KMS-11 (cell line): ENCODE results near the gene TMEM245.
A peak's percentile ranks its signal among the peaks of the same experiment; 100 is the strongest.
"Not testable (repeated sequence)": the region's sequence is repeated elsewhere in the genome, so short reads cannot be mapped to it uniquely, and the experiment has no call there.

Experiments used
- H2AFZ ChIP-seq: fragments of 200-600 bp; sonication (generic); 2 replicates; pipeline ENCODE4 v1.6.1; 2016; ENCODE audit warnings: antibody characterized with exemption, mixed run types, low read depth
- H3K27ac ChIP-seq: fragments of 200-600 bp; sonication (generic); 2 replicates; pipeline ENCODE4 v1.6.1; 2016; ENCODE audit warnings: mild to moderate bottlenecking, mixed run types
- H3K27me3 ChIP-seq: fragments of 200-600 bp; sonication (generic); 2 replicates; pipeline ENCODE4 v1.6.1; 2017; ENCODE audit warnings: mild to moderate bottlenecking, low read depth, mixed run types, moderate library complexity; ENCODE audit not compliant: insufficient read depth
- H3K36me3 ChIP-seq: fragments of 200-600 bp; sonication (generic); 2 replicates; pipeline ENCODE4 v1.6.1; 2017; ENCODE audit warnings: mild to moderate bottlenecking, mixed run types; ENCODE audit not compliant: insufficient read depth
- H3K4me1 ChIP-seq: fragments of 200-600 bp; sonication (generic); 2 replicates; pipeline ENCODE4 v1.6.1; 2016; ENCODE audit warnings: mild to moderate bottlenecking, low read depth, mixed run types; ENCODE audit not compliant: poor library complexity, severe bottlenecking
- H3K4me2 ChIP-seq: fragments of 200-600 bp; sonication (generic); 2 replicates; pipeline ENCODE4 v1.7.0; 2016; ENCODE audit warnings: mild to moderate bottlenecking, mixed run types
- H3K4me3 ChIP-seq: fragments of 200-600 bp; sonication (generic); IDR thresholded peaks from 2 replicates; pipeline ENCODE4 v1.6.1; 2017; ENCODE audit warnings: low read depth, low read length, mixed read lengths; ENCODE audit not compliant: insufficient read depth
- H3K79me2 ChIP-seq: fragments of 200-600 bp; sonication (generic); 2 replicates; pipeline ENCODE4 v1.6.1; 2016; ENCODE audit warnings: low read depth, mixed run types; ENCODE audit not compliant: insufficient read depth
- H3K9ac ChIP-seq: fragments of 200-600 bp; sonication (generic); 2 replicates; pipeline ENCODE4 v1.6.1; 2016; ENCODE audit warnings: mild to moderate bottlenecking, mixed run types
- H4K20me1 ChIP-seq: fragments of 200-600 bp; sonication (generic); 2 replicates; pipeline ENCODE4 v1.6.1; 2016; ENCODE audit warnings: mild to moderate bottlenecking, mixed run types; ENCODE audit not compliant: insufficient read depth
- TF ChIP-seq, protein P1 (sequence below): fragments of 200-600 bp; sonication (generic); conservative IDR thresholded peaks from 2 replicates; pipeline ENCODE4 v1.6.1; 2017; ENCODE audit warnings: low read depth, mild to moderate bottlenecking, antibody characterized with exemption, low read length, moderate library complexity, mixed read lengths

Gene TMEM245

DNA sequence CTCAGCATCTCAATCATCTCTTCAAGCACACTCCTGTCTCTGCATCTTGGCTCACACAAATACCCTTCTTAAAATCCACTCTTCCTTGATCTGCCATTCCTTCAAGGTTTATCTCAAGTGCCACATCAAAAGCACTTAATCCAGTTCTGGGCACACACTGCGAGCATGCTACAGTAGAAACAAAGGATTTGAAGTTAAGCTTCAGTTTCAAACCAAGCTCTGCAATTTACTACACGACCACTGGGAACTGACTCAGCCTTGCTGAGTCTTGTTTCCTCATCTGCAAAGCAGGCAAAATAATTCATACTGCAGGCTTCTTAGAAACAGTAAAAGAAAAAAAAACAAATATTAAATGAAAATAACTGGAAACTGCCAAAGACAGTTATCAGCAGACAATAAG, 56.0 kb downstream of the TMEM245 start:
- H2AFZ ChIP-seq: no peak overlapping the region
- no peaks in the 10 kb centered on the region; the same call in 1 of the 2 replicates for H3K36me3 ChIP-seq

GRCh38 chr9:109062543-109062942, 57.2 kb downstream of the TMEM245 start:
- no peaks in the 10 kb centered on the region for H3K27me3 ChIP-seq
- no peak overlapping the region for H3K4me3 ChIP-seq
- TF ChIP-seq, protein P1, sequence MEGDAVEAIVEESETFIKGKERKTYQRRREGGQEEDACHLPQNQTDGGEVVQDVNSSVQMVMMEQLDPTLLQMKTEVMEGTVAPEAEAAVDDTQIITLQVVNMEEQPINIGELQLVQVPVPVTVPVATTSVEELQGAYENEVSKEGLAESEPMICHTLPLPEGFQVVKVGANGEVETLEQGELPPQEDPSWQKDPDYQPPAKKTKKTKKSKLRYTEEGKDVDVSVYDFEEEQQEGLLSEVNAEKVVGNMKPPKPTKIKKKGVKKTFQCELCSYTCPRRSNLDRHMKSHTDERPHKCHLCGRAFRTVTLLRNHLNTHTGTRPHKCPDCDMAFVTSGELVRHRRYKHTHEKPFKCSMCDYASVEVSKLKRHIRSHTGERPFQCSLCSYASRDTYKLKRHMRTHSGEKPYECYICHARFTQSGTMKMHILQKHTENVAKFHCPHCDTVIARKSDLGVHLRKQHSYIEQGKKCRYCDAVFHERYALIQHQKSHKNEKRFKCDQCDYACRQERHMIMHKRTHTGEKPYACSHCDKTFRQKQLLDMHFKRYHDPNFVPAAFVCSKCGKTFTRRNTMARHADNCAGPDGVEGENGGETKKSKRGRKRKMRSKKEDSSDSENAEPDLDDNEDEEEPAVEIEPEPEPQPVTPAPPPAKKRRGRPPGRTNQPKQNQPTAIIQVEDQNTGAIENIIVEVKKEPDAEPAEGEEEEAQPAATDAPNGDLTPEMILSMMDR: no peak
- H3K9ac ChIP-seq: no peak overlapping the region
- H3K4me1 ChIP-seq: peaks cover 10% of the 10 kb centered on the region
- H3K79me2 ChIP-seq: no peaks in the 10 kb centered on the region
- H2AFZ ChIP-seq: no peak overlapping the region
- H3K27ac ChIP-seq: no peak overlapping the region
- no peaks in the 10 kb centered on the region for H4K20me1 ChIP-seq
- H3K4me2 ChIP-seq: no peak overlapping the region
- H3K36me3 ChIP-seq: no peaks in the 10 kb centered on the region; the same call in 1 of the 2 replicates

More for the DNA sequence above, 56.0 kb downstream of the TMEM245 start:
- H4K20me1 ChIP-seq: no peaks in the 10 kb centered on the region
- no peaks in the 10 kb centered on the region for H3K27me3 ChIP-seq
- no peak overlapping the region for H3K4me2 ChIP-seq
- H3K9ac ChIP-seq: no peak overlapping the region
- no peak overlapping the region for H3K27ac ChIP-seq
- TF ChIP-seq, protein P1: no peak
- no peak overlapping the region for H3K4me3 ChIP-seq
- no peaks in the 10 kb centered on the region for H3K79me2 ChIP-seq
- H3K4me1 ChIP-seq: peaks cover 10% of the 10 kb centered on the region

GRCh38 chr9:109060191-109060590, 59.6 kb downstream of the TMEM245 start:
- no peak overlapping the region for H3K27ac ChIP-seq
- no peaks in the 10 kb centered on the region for H3K27me3 ChIP-seq
- H3K79me2 ChIP-seq: no peaks in the 10 kb centered on the region
- no peaks in the 10 kb centered on the region for H4K20me1 ChIP-seq
- TF ChIP-seq, protein P1: no peak
- peaks cover 4% of the 10 kb centered on the region; the same call in 1 of the 2 replicates for H3K36me3 ChIP-seq
- H3K4me2 ChIP-seq: no peak overlapping the region
- H2AFZ ChIP-seq: no peak overlapping the region
- no peak overlapping the region for H3K9ac ChIP-seq
- peaks cover 10% of the 10 kb centered on the region for H3K4me1 ChIP-seq
- H3K4me3 ChIP-seq: no peak overlapping the region

- not testable (repeated sequence) for H4K20me1 ChIP-seq, H3K4me3 ChIP-seq, H3K9ac ChIP-seq, H3K27me3 ChIP-seq, H2AFZ ChIP-seq, H3K79me2 ChIP-seq, H3K36me3 ChIP-seq
- H3K4me1 ChIP-seq: peaks cover 22% of the 10 kb centered on the region
- peak overlapping the region; percentile 44; the same call in 1 of the 2 replicates for H3K27ac ChIP-seq
- H3K4me2 ChIP-seq: peak overlapping the region; percentile 49; the same call in 1 of the 2 replicates
Observed at GRCh38 chr9:109053121-109053520, 66.6 kb downstream of the TMEM245 start.

GRCh38 chr9:109052416-109052815, 67.3 kb downstream of the TMEM245 start:
- H3K27me3 ChIP-seq: no peaks in the 10 kb centered on the region
- no peak overlapping the region for H2AFZ ChIP-seq
- H3K79me2 ChIP-seq: no peaks in the 10 kb centered on the region
- H3K9ac ChIP-seq: no peak overlapping the region
- H3K27ac ChIP-seq: peak overlapping the region; percentile 44; the same call in 1 of the 2 replicates
- H3K4me3 ChIP-seq: no peak overlapping the region
- peaks cover 4% of the 10 kb centered on the region; the same call in 1 of the 2 replicates for H3K36me3 ChIP-seq
- no peaks in the 10 kb centered on the region for H4K20me1 ChIP-seq
- H3K4me1 ChIP-seq: peaks cover 22% of the 10 kb centered on the region
- TF ChIP-seq, protein P1: no peak
- peak overlapping the region; percentile 49 for H3K4me2 ChIP-seq
